ENCODE results near the gene NAT8L. TPM values are rescaled to one million over a fixed set of nuclear protein-coding genes. Genes with fewer than 3 reads are reported as not detected.

NAT8L gene
- total RNA-seq, 1 experiment from 2014 or later, result 13.9 TPM

DNA sequence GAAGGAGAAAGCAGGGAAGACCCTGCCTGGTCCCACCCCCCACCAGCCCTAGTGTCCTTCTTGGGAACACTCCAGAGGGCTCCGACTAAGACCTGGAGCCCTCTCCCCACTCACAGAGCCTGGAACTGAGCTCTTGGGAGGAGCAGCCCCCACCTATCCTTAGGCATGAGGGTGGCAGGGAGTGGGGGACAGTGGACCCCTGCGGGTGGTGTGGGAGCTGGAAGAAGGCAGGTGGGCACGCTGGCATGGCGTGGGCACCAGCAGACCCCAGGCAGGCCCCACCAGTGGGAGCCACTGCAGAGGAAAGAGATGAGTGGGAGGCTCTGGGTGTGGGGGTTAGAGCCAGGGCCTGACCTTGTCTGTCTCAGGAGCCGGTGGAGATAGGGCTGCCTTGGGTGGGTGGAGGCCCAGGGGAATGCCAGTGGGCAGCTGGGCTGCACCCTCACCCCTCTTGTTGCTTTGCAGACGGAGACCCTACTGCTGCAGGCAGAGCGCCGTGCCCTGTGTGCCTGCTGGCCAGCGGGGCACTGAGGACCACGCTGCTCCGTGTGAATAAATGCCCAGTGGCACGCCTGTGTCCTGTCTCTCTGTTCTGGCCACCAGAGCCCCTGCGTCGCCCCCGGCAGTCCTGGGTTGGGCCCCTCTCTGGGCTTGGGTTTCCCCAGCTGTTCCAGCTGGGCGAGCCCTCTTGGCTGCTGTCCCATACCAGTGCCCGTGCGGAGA lies 15.6 kb upstream of the NAT8L start:
- TF ChIP-seq, protein P1, sequence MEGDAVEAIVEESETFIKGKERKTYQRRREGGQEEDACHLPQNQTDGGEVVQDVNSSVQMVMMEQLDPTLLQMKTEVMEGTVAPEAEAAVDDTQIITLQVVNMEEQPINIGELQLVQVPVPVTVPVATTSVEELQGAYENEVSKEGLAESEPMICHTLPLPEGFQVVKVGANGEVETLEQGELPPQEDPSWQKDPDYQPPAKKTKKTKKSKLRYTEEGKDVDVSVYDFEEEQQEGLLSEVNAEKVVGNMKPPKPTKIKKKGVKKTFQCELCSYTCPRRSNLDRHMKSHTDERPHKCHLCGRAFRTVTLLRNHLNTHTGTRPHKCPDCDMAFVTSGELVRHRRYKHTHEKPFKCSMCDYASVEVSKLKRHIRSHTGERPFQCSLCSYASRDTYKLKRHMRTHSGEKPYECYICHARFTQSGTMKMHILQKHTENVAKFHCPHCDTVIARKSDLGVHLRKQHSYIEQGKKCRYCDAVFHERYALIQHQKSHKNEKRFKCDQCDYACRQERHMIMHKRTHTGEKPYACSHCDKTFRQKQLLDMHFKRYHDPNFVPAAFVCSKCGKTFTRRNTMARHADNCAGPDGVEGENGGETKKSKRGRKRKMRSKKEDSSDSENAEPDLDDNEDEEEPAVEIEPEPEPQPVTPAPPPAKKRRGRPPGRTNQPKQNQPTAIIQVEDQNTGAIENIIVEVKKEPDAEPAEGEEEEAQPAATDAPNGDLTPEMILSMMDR (conservative IDR thresholded peaks at IDR 0.05), result no peak
- Histone ChIP-seq H3K18ac (ENCODE audit: insufficient read length, low read depth, low read length) (no peak overlapping the region), H2AK5ac (ENCODE audit: insufficient read length, low read length) (no peak overlapping the region), H2BK15ac (ENCODE audit: low read depth, low read length) (no peak overlapping the region), H4K5ac (ENCODE audit: insufficient read length, low read depth, low read length) (no peak overlapping the region), H3K79me1 (ENCODE audit: insufficient read depth, low read depth, low read length, poor library complexity, severe bottlenecking) (no peaks in the 10 kb centered on the region), H3T11ph (ENCODE audit: low read length) (no peak overlapping the region), H3K4me2 (ENCODE audit: insufficient read depth, insufficient read length, low read length) (no peak overlapping the region), H3K27ac (ENCODE audit: insufficient read length, low read depth, low read length) (no peak overlapping the region), H3K23ac (ENCODE audit: insufficient read length, low read depth, low read length) (no peak overlapping the region), H3K56ac (ENCODE audit: insufficient read length, low read depth, low read length) (no peak overlapping the region), H2BK120ac (ENCODE audit: low read depth, low read length, poor library complexity, severe bottlenecking) (no peak overlapping the region), H2BK5ac (ENCODE audit: insufficient read length, low read length) (no peak overlapping the region), H2AFZ (ENCODE audit: low read length) (no peak overlapping the region), H2BK20ac (ENCODE audit: low read depth, low read length, poor library complexity, severe bottlenecking) (no peak overlapping the region), H3K9ac (ENCODE audit: extremely low read depth, insufficient read length, low read length) (no peak overlapping the region), H3K4me1 (ENCODE audit: insufficient read depth, low read length) (no peaks in the 10 kb centered on the region; the same call in 1 of the 2 replicates), H3K9me3 (ENCODE audit: control insufficient read depth, low read depth, low read length) (no peaks in the 10 kb centered on the region), H4K91ac (ENCODE audit: insufficient read length, low read depth, low read length) (no peak overlapping the region), H3K4ac (ENCODE audit: low read depth, low read length) (no peak overlapping the region), H3K14ac (ENCODE audit: insufficient read depth, low read length) (no peak overlapping the region), H3K27me3 (ENCODE audit: insufficient read depth, low read length) (peaks cover 19% of the 10 kb centered on the region), H2BK12ac (ENCODE audit: insufficient read length, low read depth, low read length) (no peak overlapping the region), H4K8ac (replicated peaks; ENCODE audit: insufficient read length, low read depth, low read length) (no peak overlapping the region), H3K23me2 (ENCODE audit: insufficient read length, low read depth, low read length, poor library complexity, severe bottlenecking) (peaks cover 16% of the 10 kb centered on the region), H4K20me1 (ENCODE audit: control insufficient read depth, insufficient read depth, insufficient read length) (no peaks in the 10 kb centered on the region), H3K79me2 (ENCODE audit: insufficient read depth, low read length) (no peaks in the 10 kb centered on the region)
- DNase-seq, result no peak
- Mint-ChIP-seq H3K4me1 (no peaks in the 10 kb centered on the region), H3K9me3 (0 out of 5 replicates have a peak, but pooled peaks cover 0 to 2% of the 10 kb centered on the region in 2 experiments), H3K27me3 (ENCODE audit: low read depth) (peaks cover 65% of the 10 kb centered on the region), H3K27ac (no peak overlapping the region), H3K4me3 (peak overlapping the region in 1 of 2 experiments; percentile 81; a peak in 1 of 5 replicates), H3K36me3 (ENCODE audit: insufficient read depth in 1 of 3, low read depth in 3 of 3) (no peaks in the 10 kb centered on the region; a peak in 2 of 7 replicates)
- WGBS (ENCODE audit: extremely low coverage, insufficient read length, low lambda C conversion rate), result no CpG with 5 or more reads among the region's 18 CpGs

Measured in H9 (cell line).